HG03159 (cell line): ENCODE data around the gene STARD13.

ENCODE experiments used
- ATAC-seq: cut with Tn5 transposase; IDR thresholded peaks from one replicate; pipeline ENCODE4 v1.9.1; 2021; ENCODE audit warnings: mild to moderate bottlenecking, moderate library complexity; ENCODE audit not compliant: unreplicated experiment

Gene STARD13

DNA sequence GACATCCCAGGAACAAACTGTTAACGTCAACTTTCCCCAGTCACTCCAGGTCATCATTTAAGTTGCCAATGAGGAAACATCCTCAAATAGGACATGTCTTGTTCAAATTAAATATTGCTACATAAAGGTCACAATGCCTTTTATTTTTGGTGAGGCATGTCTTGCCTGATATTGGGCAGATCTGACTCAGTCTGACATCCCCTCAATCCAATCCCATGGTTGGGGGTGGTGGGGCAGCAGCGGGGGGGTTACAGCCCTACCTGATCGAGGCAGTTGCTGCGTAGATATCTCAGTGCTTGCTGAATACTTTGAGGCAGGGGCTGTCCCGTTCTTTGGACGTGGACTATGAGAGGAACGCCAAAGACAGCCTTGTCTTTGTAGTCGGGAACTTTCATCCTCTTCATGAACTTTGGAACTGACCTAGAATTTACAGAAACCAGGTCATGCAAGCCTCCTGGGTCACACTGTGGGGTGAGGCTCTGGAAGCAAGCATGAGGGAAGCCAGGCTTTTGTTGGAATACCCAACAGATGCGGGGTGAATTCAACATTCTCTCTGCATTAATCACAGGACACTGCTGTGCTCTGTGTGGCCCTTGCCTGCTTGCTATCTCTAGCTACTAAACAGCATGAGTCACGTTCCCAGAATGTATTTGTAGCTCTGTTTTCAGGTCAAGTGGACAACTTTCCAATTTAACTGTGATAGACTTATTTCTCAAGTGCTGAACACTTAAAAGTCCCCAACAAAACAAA lies 159.6 kb downstream of the STARD13 start:
- ATAC-seq: no peak

DNA sequence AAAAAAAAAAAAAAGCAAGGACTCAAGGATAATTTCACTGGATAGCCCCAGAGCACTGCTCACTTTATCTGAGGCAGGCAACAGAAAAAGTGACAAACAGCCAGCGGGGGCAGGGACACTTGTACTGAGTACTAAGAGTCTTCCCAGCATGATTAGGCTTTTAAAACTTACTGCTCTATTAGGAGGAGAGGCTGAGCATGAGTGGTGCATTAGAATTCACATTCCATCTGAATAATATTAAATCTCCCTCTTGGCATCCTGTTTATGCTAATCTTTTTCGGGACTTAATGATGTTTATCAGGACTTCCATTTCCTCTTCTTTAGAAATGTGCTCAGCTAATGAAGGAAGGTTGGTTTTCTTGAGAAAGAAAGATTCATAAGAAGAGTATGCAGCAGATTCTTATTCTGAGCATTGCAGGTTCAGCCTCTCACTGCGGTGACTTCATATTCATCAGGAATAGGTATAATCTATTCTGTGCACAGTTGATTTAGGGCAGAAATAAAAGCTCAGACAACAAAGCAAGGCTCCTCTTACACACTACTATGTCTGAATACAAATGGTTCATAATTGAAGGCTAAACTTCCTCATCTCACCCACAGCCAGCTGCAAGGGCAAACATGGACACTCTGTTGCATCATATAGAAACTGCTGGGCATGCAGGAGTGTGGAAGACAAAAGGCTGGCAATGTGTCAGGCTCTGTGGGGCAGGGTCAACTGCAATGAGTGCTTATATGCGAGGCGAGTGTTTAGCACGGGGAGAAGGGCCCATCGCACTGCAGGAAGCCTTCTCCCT lies 162.3 kb downstream of the STARD13 start:
- ATAC-seq: no peak

DNA sequence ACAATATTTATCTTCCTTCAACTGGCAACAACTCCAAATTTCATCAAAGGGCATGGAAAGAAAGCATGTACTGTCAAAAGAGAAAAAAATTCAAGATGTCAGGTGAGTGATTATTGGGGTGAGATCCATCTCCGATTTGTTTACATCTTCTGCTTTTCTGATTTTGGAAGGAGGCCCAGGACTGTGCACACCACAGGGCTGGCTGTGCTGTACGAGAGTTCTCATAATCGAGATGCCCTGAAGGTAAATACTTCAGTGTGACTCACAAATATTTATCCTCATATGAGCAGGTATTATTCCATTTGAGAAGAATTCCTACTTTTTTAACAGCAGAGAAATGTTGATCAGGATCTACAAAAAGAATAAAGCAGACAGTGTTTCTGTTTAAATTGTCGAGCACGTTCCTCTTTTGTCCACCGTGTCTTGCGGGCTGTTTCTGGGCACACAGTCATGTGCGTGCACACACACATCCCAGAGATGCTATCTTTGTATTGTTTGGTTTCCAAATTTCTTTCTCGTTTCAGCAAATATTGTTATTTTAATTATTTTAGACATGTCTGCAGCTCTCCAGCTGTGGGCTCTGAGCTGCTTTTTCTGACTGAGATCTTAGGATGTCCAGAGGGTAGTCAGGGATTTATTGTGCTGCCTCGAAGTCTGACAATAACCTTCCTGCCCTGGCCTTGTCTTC lies 165.6 kb downstream of the STARD13 start:
- ATAC-seq: no peak

DNA sequence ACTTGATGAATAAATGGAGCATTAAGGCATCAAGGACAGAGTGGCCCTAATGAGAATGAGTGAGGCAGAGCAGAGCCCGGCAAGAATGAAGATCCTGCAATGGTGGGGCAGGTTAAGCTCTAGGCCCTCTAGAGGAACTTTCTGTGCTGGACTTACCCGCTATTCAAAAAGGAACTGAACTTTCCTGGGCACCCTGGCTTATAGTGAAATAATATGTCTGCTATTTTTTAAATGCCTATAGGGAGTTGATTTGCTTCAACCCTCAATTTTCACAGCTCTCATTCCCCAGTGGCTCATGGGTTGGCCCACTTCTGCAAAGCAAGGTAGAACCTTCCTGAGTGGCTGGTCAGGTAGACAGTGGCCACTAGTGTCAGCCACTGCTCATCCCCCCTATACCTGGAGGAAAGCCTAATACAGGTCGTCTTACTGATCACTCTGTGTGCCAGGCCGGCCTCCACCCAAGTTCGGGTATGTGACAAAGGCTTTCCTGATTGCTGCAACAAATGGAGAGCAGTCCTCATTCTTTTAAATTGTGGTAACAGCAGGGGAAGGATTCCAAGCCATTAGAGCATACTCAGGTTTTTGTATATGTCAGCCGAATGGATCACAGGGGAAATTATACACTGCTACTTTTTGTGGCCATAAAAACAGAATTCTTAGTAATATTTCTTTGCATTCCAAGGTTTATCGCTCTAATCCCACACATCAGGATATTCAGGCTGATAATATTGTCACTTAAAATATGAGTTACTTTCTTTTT lies 166.4 kb downstream of the STARD13 start:
- no peak for ATAC-seq

DNA sequence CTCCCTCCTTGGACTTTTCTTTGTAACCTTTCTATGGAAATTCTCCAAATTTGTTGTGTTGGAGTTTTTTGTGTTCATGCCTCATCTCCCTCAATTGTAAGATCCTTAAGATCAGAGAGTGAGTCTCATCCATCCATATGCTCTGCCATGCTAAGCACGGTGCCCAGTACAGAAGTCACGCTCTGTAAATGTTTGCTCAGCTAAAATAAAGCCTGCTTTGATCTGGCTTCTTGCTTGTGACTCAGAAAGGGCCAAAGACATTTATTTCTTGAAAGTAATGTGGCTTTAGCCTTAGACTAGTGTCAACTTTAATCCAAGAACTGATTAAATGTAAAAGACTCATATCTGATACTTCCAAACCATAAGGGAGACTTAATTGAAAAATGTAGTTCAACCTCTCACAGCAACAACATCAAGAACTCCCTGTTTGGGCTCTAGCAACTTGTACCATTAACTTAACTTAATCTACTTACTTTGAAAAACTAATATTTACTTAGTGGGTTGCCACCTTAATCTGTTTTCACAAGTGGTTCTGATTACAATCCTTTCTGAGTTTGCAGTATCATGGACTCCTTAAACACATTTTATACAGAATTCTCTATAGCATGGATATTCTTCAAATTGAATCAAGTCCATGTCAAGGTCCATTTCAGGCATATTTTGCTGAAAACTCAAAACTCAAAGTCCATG lies 169.1 kb downstream of the STARD13 start:
- no peak for ATAC-seq

DNA sequence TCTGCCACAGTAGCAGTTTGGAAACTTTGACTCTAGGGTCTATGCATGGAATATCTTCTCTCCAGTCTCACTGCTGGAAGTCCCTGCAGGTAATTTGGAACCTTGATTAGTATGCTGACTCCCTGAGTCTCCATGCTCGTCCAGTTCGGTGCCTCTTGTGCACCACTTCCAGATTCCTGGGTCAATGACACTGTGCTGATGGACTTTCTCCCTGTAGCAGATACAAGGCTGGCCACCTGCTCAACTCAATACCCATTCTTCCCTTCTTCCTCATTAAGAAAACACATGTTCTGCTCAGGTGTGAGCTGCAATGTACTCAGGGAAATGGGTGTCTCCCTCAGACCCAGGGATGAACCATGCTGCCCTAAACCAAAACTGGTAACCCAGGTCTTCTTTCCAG lies 170.3 kb downstream of the STARD13 start:
- ATAC-seq: no peak

DNA sequence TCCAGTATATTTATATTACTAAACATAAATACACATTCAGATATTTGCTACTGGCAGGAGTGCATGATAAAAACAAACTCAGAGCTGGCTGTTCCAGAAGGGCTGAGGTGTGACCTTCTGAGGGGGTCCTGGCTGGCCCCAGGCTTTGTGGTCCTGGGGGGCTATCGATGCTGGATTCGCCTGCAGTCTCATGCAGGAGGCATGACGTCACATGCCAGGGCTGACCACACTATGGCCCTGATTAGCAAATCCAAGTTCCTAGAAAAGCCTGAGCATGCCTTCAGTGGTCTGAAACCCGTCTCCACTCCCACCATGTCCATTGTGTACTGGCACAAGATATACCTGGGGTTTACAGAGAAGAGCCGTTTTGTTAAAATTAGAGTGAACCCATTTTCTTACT lies 171.4 kb downstream of the STARD13 start:
- ATAC-seq: no peak

DNA sequence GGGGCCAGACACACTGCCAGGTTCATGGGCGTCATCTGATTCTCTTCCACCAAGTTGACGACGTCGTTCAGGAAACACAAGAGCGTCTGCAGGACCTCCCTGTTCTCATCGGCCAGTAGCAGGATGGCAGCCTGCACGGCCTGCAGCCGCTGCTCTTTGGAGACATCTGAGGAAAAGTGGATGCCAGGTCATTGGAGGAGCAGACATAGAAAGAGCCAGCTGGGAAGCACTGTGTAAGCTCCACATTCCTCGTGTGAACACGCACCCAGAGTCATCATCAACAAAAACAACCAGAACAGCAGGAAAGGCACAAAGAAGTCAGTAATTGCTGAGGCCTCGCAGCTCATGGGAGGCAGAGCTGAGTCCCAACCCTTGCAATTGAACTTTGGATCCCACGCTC lies 172.8 kb downstream of the STARD13 start:
- ATAC-seq: no peak

DNA sequence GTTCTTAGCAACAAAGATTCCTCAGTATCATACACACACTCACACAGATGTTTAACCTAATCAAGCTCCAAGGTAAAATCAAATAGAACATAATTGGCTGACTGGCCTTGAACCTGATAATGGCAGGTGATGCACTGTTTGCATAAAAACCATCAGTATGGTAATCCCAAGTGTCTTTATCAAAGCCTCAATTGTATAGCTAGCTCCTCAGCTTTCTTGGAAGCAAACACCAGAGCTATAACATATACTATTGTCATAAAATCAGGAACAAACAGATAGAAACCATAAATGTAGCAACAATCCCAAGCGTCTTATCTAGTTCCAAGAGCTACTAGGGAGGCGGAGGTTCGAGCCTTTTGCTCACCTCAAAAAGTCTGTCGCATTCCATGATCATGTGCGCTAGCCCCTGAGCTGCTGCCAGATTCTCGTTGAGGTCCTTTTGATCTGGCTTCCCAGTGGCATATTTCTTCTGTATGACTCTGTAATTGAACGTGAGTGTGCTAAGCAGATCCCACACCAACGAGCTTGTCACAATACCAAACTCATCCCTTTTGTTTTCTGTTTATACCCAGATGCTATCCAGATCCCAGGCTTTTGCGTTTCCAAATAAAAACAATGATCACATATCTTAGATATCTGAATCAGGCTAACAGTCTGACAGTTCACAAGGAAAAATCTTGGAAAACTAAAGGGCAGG lies 174.0 kb downstream of the STARD13 start:
- ATAC-seq: peak; percentile 37

DNA sequence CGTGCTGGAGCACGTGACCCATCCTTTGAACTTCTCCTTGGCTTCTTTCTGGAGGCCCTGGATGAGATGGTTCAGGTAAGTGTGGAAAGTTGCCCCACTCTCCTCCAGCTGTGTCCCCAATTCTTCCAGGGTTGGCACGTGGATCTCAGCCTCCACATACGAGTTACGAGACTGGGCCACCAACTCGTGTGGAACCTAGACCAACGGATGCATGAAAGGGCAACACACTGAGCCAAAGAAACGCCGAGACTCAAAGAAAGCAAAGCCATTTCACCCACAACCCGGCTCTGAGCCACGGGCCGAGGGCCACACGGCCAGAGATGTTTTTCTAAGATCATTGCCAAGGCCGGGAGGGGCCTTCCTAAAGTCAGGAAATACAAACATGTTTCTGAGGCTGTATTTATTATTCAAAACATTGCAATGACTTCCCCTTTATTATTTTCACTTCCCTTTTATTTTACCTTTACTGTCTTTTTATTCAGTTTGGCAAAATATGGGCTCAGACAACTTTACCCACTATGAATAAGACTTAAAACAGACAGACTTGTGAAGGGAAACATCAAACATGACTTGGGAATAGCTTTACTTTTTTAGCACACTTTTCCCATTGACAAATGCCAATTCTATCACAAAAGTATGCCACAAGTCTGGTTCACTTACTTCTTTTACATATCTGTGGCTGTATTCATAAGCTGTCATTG lies 174.7 kb downstream of the STARD13 start:
- ATAC-seq: peak; percentile 57

DNA sequence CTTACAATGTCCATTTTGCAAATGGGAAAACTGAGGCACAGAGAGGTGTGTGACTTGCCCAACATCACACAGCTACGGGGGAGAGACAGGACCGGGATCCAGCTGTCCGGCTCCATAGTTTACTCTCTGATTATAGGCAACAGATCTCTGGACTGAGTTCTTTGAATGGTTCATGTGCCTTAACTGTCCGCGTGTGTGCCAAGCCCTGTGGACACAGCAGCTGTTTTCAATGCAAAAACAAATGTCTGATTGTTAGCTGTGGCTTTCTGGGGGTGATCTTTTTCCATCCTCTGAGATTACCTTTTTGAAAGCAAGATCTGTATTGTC lies 175.2 kb downstream of the STARD13 start:
- peak; percentile 1 for ATAC-seq

DNA sequence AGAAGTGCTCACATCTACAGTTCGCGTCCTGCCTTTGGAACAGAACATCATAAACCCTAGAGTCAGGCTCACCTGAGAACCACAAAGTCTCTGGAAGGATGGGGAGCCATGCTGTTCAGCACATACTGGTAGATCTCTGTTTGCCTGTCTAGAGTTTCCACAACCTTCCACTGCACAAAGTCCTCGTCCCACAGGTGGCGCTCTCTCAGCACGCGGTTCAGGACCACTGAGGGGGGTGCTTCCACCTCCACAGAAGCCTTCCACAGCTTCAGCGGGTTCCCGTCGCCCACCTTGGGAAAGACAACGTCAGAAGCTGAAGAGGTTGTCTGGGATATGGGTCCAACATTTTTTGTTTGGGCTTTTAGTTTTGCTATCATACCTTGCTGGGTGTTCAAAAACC lies 175.8 kb downstream of the STARD13 start:
- no peak for ATAC-seq

DNA sequence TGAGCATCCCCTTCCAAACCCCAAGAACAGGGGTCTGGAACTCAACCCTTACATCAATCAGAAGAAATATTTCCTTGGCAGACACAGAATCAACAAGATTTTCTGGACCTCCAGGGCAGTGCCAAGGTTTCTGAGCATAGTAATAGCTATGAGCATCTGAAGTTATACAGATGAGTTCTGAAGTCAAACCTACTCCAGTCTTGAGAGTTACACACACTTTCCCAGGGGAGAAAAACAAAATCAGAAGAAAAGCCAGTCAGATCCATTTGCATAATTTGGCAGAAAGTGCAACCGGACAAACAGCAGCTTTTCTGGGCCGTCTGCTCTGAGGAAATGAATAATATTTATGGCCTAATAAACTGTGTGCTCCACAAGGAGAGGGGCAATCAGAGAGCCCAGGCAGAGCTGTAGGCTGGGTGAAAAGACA lies 176.3 kb downstream of the STARD13 start:
- ATAC-seq: no peak

DNA sequence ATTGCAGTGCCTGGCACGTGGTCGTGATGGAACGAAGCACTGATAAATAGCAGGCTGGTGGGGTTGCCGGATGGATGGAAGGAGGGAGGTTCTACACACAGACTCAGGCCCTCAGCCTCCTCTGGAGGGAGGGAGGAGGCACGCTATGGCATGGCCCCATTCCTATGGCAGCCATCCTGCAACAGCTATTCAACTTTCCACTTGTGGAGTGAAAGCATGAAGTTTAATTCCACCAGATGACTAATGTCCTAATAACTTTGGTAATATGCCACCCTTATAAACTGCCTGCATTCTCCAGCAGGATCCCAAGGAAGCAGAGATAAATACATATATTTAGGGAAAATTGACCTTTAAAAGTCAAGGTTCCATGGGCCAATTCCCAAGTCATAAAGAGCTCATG lies 176.9 kb downstream of the STARD13 start:
- ATAC-seq: no peak

DNA sequence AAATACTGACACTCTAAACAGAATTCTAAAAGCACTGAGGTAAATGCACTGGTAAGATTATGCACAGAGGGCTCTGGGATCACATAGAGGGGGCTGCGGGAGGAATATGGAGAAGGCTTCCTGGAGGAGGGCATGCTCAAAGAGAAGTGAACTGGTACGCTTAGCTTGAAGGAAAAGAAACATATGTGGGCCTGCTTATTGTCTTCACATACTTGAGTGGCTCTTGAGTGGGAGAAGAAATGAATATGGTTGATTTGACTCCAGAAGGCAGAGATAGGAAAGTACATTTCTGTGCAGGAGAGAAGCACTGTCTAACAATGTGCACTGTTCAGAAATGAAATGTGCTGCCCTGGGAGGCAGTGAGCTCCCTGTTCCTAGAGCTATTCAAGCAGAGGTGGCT lies 178.2 kb downstream of the STARD13 start:
- ATAC-seq: no peak

DNA sequence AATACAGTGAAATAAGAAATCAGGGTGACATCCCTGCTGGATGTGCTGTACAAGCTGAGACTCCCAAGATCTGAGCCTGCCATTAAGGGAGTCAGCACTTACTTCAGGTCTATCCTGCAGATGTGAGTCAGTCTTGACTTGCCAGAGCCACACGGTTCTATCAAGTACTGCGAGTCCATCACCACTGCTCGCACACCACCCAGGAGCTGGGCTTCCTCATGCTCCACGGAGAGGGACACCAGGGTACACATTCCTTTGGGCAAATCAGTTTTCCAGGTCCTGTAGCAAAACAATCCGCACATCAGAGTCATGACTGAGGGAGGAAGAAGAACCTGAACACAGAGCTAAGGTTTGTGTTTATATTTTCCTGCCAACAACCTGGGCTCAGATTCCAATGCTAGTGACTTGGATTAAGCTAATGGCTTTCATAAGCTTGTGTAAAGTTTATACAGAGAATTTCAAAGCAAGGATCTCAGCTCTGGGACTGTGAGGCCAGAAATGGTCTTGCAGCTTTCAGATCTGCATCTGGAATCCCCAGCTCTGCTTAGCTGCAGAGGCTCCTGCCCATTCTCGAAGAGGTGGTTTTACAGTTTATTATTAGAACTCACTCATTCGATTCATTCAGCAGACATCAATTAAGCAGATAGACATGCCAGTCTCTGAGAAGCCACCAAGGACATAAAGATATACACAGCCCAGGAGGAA lies 178.7 kb downstream of the STARD13 start:
- no peak for ATAC-seq

DNA sequence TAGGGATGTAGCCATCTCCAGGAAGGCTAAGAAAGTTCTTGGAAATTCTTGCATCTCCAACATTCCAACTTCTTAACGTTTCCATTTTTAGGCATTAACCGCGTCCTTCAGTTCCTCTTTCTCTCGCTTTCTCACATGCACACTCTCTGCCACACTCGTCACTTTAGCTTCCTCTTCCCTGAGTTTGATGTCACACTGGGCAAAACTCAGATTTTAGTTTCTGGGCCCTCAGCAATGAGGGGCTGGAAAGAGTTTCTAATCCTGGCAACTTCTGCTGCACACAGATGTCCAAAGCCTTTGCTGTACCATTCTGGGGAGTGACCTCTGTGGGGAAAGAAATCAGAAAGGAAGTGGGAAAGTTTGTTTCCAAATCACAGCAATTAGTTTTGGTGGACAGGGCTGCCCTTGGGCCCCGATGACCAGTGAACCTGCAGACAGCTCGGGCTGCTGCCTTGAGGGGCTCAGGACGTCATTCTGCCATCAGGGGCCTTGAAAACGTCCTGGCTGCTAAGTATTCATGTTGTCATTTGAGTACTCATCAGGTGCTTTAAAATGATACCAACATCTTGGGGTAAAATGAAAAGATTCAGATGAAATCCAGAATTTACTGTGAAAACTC lies 180.1 kb downstream of the STARD13 start:
- ATAC-seq: no peak

DNA sequence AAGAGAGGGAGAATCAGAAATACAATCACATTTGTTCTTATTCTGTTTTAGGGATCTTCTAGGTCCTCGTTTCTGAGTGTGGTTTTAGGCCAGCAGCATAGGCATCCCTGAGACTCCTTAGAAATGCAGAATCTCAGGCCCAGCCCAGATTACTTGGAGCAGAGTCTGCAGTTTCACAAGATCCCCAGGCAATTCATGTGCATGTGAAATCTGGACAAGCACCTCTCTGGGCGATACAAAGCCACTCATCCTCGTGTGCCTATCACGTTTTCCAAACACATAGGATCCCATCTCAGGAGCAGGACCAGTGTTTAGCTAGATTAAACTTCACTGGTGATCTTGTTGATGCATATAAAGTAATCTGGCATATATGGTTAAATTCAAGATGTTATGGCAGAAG lies 182.1 kb downstream of the STARD13 start:
- ATAC-seq: no peak
